Ishikawa (cell line): Measurements from ENCODE around the gene THAP4.

ENCODE experiments used
- CEBPB ChIP-seq: IDR thresholded peaks from 2 replicates; pipeline ENCODE4 v1.6.1; 2012
- CREB1 ChIP-seq: IDR thresholded peaks from 2 replicates; pipeline ENCODE4 v1.6.1; 2012; ENCODE audit warnings: low read depth
- EGR1 ChIP-seq: IDR thresholded peaks from 2 replicates; pipeline ENCODE4 v1.6.1; 2012
- EP300 ChIP-seq: IDR thresholded peaks from 2 replicates; pipeline ENCODE4 v1.6.1; 2012; ENCODE audit warnings: borderline replicate concordance
- FOXM1 ChIP-seq: IDR thresholded peaks from 2 replicates; pipeline ENCODE4 v1.6.1; 2012; ENCODE audit warnings: low read depth, borderline replicate concordance
- MAX ChIP-seq: IDR thresholded peaks from 2 replicates; pipeline ENCODE4 v1.6.1; 2012
- NFIC ChIP-seq: IDR thresholded peaks from 2 replicates; pipeline ENCODE4 v1.6.1; 2012
- RAD21 ChIP-seq: IDR thresholded peaks from 2 replicates; pipeline ENCODE4 v1.6.1; 2012; ENCODE audit warnings: low read depth
- TAF1 ChIP-seq: IDR thresholded peaks from 2 replicates; pipeline ENCODE4 v1.6.1; 2012; ENCODE audit warnings: low read depth, mild to moderate bottlenecking
- TCF12 ChIP-seq: IDR thresholded peaks from 2 replicates; pipeline ENCODE4 v1.6.1; 2012; ENCODE audit warnings: low read depth
- TEAD4 ChIP-seq: IDR thresholded peaks from 2 replicates; pipeline ENCODE4 v1.6.1; 2012
- YY1 ChIP-seq: IDR thresholded peaks from 2 replicates; pipeline ENCODE4 v1.6.1; 2012; ENCODE audit warnings: low read depth
- ZBTB7A ChIP-seq: IDR thresholded peaks from 2 replicates; pipeline ENCODE4 v1.6.1; 2012; ENCODE audit warnings: low read depth
- TF ChIP-seq, protein P1 (sequence below): IDR thresholded peaks from 2 replicates; pipeline ENCODE4 v1.6.1; 2012; ENCODE audit warnings: low read depth, mild to moderate bottlenecking
- TF ChIP-seq, protein P2 (sequence below): IDR thresholded peaks from 2 replicates; pipeline ENCODE4 v1.6.1; 2012

THAP4 gene

DNA sequence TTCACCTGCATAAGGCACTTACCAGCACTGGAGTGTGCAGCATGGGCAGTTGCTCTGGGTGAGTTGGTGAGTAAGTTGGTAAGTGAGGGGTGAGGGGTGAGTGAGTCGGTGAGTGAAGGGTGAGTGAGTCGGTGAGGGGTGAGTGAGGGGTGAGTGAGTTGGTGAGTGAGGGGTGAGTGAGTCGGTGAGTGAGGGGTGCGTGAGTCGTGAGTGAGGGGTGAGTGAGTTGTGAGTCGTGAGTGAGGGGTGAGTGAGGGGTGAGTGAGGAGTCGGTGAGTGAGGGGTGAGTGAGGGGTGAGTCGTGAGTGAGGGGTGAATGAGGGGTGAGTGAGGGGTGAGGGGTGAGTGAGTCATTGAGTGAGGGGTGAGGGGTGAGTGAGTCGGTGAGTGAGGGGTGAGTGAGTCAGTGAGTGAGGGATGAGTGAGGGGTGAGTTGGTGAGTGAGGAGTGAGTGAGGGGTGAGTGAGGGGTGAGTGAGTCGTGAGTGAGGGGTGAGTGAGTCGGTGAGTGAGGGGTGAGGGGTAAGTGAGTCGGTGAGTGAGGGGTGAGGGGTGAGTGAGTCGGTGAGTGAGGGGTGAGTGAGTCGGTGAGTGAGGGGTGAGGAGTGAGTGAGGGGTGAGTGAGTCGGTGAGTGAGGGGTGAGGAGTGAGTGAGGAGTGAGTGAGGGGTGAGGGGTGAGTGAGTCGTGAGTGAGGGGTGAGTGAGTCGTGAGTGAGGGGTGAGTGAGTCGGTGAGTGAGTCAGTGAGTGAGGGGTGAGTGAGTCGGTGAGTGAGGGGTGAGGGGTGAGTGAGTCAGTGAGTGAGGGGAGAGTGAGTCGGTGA is 17.1 kb downstream of the THAP4 start:
- TF ChIP-seq, protein P1, sequence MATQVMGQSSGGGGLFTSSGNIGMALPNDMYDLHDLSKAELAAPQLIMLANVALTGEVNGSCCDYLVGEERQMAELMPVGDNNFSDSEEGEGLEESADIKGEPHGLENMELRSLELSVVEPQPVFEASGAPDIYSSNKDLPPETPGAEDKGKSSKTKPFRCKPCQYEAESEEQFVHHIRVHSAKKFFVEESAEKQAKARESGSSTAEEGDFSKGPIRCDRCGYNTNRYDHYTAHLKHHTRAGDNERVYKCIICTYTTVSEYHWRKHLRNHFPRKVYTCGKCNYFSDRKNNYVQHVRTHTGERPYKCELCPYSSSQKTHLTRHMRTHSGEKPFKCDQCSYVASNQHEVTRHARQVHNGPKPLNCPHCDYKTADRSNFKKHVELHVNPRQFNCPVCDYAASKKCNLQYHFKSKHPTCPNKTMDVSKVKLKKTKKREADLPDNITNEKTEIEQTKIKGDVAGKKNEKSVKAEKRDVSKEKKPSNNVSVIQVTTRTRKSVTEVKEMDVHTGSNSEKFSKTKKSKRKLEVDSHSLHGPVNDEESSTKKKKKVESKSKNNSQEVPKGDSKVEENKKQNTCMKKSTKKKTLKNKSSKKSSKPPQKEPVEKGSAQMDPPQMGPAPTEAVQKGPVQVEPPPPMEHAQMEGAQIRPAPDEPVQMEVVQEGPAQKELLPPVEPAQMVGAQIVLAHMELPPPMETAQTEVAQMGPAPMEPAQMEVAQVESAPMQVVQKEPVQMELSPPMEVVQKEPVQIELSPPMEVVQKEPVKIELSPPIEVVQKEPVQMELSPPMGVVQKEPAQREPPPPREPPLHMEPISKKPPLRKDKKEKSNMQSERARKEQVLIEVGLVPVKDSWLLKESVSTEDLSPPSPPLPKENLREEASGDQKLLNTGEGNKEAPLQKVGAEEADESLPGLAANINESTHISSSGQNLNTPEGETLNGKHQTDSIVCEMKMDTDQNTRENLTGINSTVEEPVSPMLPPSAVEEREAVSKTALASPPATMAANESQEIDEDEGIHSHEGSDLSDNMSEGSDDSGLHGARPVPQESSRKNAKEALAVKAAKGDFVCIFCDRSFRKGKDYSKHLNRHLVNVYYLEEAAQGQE, result no peak
- TF ChIP-seq RAD21, result no peak

DNA sequence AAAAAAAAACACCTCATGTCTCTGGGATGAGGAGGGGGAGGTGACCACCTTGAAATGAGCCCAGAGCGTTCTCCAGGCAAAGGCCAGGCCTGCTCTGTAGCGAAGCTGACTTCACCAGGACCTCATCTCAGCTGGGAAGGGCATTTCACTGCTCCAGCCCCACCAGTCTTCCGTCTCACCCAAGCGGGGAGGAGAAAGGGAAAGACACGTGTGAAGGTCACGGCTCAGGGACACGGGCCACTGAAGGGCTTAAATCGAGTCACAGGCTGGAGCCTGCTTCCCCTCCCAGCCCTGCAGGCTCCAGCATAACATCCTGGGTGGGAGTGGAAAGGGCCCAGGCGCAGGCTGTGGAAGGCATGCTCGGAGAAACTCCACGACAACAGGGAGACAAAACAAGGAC is 18.1 kb downstream of the THAP4 start:
- TF ChIP-seq TEAD4 (no peak), TCF12 (no peak), CEBPB (no peak), RAD21 (no peak), EGR1 (no peak), TAF1 (no peak), EP300 (no peak), MAX (no peak), NFIC (no peak), CREB1 (no peak), YY1 (no peak), ZBTB7A (no peak)
- TF ChIP-seq, protein P1, result no peak

DNA sequence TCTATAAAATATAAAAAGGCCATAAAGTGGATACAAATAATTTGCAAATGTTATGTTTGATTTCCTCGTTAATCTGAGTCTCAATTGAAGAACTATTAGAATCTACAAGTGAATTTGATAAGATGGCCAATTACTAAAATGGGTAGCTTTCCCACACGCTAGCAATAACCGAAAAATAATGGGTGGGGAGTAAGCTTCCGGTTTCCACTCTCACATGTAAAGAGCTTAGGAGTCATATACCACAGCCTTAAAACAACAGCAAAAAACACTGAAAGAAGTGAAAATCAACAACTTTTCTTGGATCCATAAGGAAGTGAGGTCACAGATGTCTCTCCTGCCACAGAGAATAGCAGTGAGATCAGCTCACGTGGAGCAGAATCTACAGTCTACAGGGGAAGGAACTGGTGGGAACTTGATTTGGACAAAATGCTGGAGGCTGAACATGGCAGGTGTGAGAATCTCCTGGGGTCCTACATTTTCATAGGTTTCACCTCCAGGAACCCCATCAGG is 18.6 kb downstream of the THAP4 start:
- TF ChIP-seq, protein P2, sequence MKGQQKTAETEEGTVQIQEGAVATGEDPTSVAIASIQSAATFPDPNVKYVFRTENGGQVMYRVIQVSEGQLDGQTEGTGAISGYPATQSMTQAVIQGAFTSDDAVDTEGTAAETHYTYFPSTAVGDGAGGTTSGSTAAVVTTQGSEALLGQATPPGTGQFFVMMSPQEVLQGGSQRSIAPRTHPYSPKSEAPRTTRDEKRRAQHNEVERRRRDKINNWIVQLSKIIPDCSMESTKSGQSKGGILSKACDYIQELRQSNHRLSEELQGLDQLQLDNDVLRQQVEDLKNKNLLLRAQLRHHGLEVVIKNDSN, result no peak

GRCh38 chr2:241617431-241618154 is 19.4 kb downstream of the THAP4 start:
- 0 out of 2 replicates have a peak, but pooled peaks have one; percentile 49 for TF ChIP-seq YY1
- TF ChIP-seq MAX, result no peak

DNA sequence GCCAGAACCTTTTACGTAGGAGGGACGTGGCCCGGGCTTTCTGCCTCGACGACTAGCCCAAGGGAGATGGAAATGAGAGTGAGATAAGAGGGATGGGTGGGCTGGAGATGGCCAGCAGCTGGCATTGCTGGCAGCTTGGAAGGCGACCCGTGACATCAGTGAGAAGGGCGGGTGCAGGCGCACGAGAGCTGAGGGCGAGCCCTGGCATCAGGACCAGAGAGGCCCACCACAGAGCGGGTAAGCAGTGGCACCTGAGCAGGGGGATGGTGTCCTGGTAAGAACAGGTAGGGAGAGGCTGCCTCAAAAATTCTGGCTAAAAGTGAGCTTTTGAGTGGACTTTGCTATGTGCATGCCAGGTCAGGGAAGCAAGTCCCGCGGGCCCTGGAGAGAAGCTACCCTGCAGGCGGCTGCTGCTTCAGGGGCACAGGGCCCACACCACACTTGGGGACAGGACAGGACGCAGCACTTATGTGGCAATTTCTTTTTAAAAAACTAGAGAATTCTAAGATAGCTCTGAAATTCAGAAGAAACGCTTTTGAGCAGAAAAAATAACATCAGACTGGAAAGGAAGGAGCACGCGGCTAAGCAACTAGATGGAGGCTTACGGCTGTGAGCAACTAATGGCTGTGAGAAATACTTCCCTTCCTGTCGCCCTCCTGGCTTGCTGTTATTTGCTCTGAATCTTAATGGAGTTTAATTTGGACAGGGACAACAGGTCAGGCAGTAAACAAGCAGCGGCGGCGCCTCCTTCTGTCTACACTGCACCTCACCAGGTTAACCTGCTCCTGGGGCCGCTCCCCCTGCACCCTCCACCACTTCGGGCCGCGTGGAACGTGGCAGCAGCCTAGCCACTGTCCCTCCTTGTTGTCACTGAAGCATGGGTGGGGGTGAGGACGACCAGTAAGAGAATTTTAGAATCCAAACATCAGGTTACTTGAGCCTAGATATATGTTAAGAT is 20.5 kb downstream of the THAP4 start:
- TF ChIP-seq YY1 (no peak), CREB1 (no peak), FOXM1 (no peak), EGR1 (no peak), NFIC (no peak), EP300 (no peak), ZBTB7A (no peak), MAX (no peak), TAF1 (no peak), RAD21 (no peak), TCF12 (no peak), TEAD4 (no peak)
- TF ChIP-seq, protein P1, result no peak
